IPS-18a (cell line): ENCODE data around the gene ROPN1L.

Source experiments
- H3K27ac ChIP-seq: one replicate; pipeline ENCODE4 v1.5.1; 2013; ENCODE audit warnings: low read length
- H3K27me3 ChIP-seq: one replicate; pipeline ENCODE4 v1.6.1; 2013; ENCODE audit warnings: mild to moderate bottlenecking, low read length; ENCODE audit not compliant: control insufficient read depth, insufficient read depth
- H3K36me3 ChIP-seq: one replicate; pipeline ENCODE4 v1.6.1; 2013; ENCODE audit warnings: low read depth, low read length; ENCODE audit not compliant: control insufficient read depth
- H3K4me1 ChIP-seq: one replicate; pipeline ENCODE4 v1.6.1; 2013; ENCODE audit warnings: low read depth, low read length; ENCODE audit not compliant: control insufficient read depth
- H3K4me3 ChIP-seq: one replicate; pipeline ENCODE4 v1.5.1; 2013; ENCODE audit warnings: low read length
- H3K9ac ChIP-seq: one replicate; pipeline ENCODE4 v1.6.1; 2013; ENCODE audit warnings: mild to moderate bottlenecking, low read length, moderate library complexity
- H3K9me3 ChIP-seq: one replicate; pipeline ENCODE4 v1.6.1; 2013; ENCODE audit warnings: low read depth, low read length; ENCODE audit not compliant: control insufficient read depth

Gene ROPN1L

DNA sequence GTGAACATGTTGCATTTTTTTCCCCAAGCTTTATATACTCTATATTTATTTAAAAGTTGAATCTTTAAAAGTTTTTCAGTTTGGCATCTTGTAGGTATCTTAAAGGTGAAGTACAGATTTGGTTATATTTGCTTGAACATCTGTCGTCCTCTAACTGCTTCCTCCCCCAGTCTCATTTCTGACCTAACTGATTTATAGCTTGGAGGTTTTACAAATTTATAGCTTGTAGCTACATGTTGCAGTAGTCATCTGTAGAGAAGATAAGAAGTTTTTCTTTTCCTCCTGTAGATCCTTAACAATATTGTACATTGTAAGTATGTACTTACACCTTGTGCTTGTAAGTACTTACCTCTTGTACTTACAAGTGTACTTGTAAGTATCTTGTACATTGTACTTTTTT, 31.0 kb upstream of the ROPN1L start:
- H3K9ac ChIP-seq, result no peak overlapping the region

DNA sequence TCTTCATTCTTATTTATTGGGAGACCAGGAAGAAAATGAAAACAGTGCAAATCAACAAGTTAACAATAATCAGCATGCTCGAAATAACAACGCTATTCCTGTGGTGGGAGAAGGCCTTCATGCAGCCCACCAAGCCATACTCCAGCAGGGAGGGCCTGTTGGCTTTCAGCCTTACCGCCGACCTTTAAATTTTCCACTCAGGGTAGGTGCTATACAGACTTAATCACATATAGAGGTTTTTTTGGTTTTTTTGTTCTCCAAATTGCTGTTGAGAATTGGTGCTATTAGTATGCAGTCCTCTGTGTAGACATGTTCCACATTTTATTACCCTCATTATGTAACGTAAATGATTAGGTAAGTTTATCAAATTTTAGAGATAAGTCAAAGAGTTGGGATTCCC, 30.3 kb upstream of the ROPN1L start:
- H3K27ac ChIP-seq, result no peak overlapping the region
- H3K4me1 ChIP-seq, result no peaks in the 10 kb centered on the region
- no peak overlapping the region for H3K9ac ChIP-seq
- peaks cover 82% of the 10 kb centered on the region for H3K36me3 ChIP-seq
- no peak overlapping the region for H3K4me3 ChIP-seq
- no peaks in the 10 kb centered on the region for H3K27me3 ChIP-seq
- no peaks in the 10 kb centered on the region for H3K9me3 ChIP-seq

More for the DNA sequence above, 31.0 kb upstream of the ROPN1L start:
- Histone ChIP-seq H3K27ac (no peak overlapping the region), H3K27me3 (no peaks in the 10 kb centered on the region), H3K36me3 (peaks cover 84% of the 10 kb centered on the region), H3K4me3 (no peak overlapping the region), H3K4me1 (no peaks in the 10 kb centered on the region), H3K9me3 (no peaks in the 10 kb centered on the region)

DNA sequence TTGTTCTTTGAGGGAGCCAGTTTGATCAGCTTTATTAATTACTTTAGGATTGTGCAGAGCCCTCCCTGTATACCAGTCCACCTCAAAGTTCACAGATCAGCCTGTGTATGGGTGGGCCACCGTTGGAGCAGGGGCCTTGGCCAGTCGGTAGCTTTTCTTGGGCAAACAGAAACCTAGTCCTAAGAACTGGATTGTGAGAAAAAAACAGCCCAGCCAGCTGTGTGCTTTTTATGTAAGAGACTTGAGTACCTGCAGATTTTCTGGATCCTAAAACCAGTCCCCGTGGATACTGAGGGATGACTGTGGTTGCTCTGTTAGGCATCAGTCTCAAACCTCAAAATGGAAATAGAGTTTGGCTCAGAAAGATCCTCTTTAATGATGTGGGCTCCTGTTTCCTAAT, 24.8 kb upstream of the ROPN1L start:
- no peak overlapping the region for H3K9ac ChIP-seq
- no peaks in the 10 kb centered on the region for H3K4me1 ChIP-seq
- no peaks in the 10 kb centered on the region for H3K9me3 ChIP-seq
- no peaks in the 10 kb centered on the region for H3K27me3 ChIP-seq
- H3K36me3 ChIP-seq, result peaks cover 80% of the 10 kb centered on the region
- no peak overlapping the region for H3K27ac ChIP-seq
- no peak overlapping the region for H3K4me3 ChIP-seq

DNA sequence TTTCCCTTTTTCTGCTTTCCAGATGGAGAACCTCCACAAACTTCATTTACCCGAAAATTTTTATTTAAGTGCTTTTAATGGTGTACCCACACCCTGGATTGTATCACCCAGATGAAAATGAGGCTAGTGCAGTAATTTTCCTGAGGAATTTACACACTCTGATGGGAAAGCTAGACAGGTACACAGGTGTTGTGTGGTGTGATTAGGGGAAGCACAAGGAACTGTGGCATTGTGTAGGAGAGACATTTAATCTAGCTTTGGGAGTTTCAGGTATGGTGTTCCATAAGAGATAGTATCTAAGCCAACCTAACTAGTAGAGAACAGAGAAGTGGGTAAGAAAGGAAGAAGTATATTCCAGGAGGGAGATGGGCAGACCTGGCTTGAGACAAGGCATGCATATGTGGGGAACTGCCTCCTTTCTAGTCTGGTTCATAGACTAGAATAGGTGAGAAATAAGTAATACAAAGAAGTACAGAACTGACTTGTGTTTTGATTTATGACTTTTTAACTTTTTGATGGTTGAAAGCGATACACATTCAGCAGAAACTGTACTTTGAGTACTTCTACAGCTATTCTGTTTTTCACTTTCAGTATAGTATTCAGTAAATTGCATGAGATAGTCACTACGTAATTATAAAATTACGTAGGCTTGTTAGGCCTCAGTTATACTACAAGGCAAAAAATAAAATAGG, 22.9 kb upstream of the ROPN1L start:
- Histone ChIP-seq H3K27ac (no peak overlapping the region), H3K9me3 (no peaks in the 10 kb centered on the region), H3K9ac (no peak overlapping the region), H3K4me1 (peaks cover 12% of the 10 kb centered on the region), H3K4me3 (no peak overlapping the region), H3K27me3 (no peaks in the 10 kb centered on the region), H3K36me3 (peaks cover 60% of the 10 kb centered on the region)

DNA sequence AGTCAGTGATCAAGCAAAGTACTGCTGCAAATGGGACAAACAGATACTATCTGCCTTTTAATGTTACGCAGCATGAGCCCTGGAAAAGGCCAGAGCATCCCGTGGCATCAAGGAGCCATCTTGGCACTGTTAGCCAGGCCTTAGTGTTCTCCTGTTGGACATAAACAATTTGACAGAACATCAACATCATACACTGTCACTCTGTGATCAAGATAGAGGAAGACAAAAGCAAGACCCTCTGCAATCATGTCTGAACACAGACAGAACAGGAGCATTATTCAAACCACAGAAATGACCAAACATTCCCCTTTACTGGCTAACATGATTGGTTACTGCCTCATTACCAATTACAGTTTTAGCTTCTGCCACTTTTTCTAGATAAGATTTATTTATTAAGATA, 21.2 kb upstream of the ROPN1L start:
- no peak overlapping the region for H3K27ac ChIP-seq

DNA sequence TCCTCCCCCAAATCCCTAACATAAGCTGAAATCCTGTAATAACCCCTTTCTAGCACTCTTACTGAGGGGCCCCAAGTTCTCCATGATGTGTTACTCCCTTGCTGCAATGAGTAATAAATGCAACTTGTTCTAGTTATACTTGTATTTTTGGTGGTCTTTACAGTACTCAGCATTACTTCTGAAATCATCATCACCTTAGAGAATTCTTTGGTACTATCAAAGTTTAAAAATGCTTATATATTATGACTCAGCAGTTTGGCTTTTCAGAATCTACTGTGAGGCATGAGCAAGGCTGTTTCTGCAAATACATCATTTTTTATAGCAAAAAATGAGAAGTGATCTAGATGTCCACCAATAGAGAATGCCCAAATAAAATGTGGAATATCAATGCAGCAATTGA, 20.7 kb upstream of the ROPN1L start:
- Histone ChIP-seq H3K27ac (no peak overlapping the region), H3K9me3 (no peaks in the 10 kb centered on the region), H3K9ac (no peak overlapping the region), H3K27me3 (no peaks in the 10 kb centered on the region), H3K36me3 (peaks cover 54% of the 10 kb centered on the region), H3K4me3 (no peak overlapping the region), H3K4me1 (peaks cover 12% of the 10 kb centered on the region)

More for the DNA sequence above, 21.2 kb upstream of the ROPN1L start:
- H3K9me3 ChIP-seq, result no peaks in the 10 kb centered on the region
- H3K27me3 ChIP-seq, result no peaks in the 10 kb centered on the region
- peaks cover 55% of the 10 kb centered on the region for H3K36me3 ChIP-seq
- H3K4me3 ChIP-seq, result no peak overlapping the region
- peaks cover 12% of the 10 kb centered on the region for H3K4me1 ChIP-seq
- H3K9ac ChIP-seq, result no peak overlapping the region

DNA sequence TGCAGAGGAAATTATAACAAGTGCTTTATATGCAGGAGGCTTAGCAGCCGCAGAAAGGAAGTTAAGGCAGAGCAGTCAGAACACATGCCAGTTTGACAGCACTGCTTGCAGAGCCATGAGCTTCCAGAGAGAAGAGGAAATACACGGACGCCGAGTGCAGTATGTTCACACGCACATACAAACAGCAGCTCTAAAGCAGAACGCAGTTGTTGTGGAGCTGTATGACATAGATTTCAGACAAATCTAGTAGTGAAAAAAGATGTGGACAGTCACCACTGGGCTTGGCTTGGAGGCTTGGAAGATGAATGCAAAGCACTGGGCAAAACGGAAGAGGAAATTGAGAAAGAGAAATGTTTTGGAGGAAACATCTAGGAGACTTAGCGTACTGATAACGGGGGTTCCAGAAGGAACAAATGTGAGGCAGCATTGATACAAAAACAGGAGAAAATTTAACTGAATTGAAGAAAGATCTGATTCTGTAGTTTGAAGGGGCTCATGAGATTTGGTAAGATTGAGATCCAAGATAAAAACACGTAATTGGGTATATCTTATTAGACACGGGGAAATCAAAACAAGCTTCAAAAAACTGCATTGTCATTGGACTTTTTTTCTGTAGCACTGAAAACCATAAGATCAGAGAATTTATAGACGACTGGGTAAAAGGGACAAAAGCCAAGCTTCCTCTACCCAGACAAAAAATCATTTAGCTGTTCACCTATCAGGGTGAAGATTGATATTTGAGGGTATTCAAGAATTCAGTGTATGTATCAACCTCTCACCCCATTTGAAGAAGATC, 19.6 kb upstream of the ROPN1L start:
- Histone ChIP-seq H3K4me3 (no peak overlapping the region), H3K27me3 (no peaks in the 10 kb centered on the region), H3K4me1 (peaks cover 12% of the 10 kb centered on the region), H3K9ac (no peak overlapping the region), H3K36me3 (peaks cover 56% of the 10 kb centered on the region), H3K9me3 (no peaks in the 10 kb centered on the region), H3K27ac (no peak overlapping the region)

DNA sequence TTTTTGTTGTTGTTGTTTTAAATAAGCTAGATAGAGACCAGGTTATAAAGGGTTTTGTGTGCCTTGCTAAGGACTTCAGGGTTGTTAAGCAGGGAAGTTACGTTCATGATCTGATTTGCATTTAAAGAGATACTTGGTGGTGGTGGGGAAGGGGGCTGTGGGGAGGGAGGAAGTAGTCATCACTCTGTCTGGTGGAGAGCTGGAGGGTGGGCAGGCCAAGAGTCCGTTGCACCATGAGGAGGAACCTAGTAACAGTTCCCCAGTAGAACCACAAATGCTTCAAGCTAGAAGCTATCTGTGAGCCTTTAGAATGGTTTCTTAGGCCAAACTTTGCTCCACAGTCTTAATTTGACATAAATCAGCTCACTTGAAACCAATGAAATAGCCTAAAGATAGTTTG, 18.7 kb upstream of the ROPN1L start:
- H3K9ac ChIP-seq, result no peak overlapping the region
- H3K4me3 ChIP-seq, result no peak overlapping the region
- H3K4me1 ChIP-seq, result peaks cover 12% of the 10 kb centered on the region
- no peaks in the 10 kb centered on the region for H3K27me3 ChIP-seq
- no peak overlapping the region for H3K27ac ChIP-seq
- peaks cover 54% of the 10 kb centered on the region for H3K36me3 ChIP-seq
- H3K9me3 ChIP-seq, result no peaks in the 10 kb centered on the region

DNA sequence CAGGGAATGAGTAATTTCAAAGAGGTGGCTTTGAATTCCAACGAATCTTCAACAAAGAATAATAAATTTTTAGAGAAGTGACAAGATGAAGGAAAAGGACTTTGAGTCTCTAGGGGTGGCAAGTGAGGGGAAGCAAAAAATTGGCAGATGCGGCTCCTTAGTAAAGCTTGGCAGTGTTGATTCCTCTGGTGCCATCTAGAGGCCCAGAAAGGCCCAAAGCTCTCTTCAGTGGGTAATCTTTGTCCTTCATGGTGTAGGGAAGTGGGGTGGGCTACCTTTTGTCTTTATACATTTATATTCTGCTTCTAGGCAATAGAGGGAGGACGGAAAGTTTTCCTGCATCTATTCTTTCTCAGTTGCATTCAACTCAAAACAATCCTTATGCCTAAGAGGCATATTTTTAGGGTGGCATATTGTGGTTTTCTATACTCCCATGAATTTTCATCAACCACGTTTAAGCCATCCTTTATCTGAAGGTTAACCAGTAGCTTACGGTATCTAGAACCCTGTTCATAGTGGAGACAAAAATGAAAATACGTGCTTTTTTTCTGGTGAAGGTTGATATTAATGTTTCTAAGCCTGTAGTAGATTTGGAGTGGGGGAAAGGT, 17.5 kb upstream of the ROPN1L start:
- Histone ChIP-seq H3K4me3 (no peak overlapping the region), H3K4me1 (peaks cover 12% of the 10 kb centered on the region), H3K9ac (no peak overlapping the region), H3K27me3 (no peaks in the 10 kb centered on the region), H3K36me3 (peaks cover 42% of the 10 kb centered on the region), H3K27ac (no peak overlapping the region), H3K9me3 (no peaks in the 10 kb centered on the region)

DNA sequence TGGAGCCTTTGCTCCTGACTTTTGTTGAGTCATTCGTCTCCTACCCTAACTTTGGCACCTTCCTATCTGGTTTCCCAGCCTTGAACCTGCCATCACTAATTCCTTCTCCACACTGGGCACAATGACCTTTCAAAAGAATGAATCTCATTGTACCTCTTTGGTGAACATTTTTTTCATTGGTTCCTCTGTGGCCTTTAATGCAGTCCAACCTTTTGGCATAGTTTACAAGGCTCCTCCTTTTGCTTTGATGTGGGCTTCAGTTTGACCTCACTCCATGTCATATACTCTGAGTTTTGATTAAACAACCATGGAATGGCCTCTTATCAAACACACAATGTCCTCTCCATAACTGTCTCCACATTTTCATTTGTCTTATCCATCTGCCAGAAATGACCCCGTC, 14.5 kb upstream of the ROPN1L start:
- H3K36me3 ChIP-seq, result peaks cover 55% of the 10 kb centered on the region
- no peaks in the 10 kb centered on the region for H3K27me3 ChIP-seq
- no peak overlapping the region for H3K27ac ChIP-seq
- H3K9me3 ChIP-seq, result no peaks in the 10 kb centered on the region
- H3K4me3 ChIP-seq, result no peak overlapping the region
- peaks cover 12% of the 10 kb centered on the region for H3K4me1 ChIP-seq
- H3K9ac ChIP-seq, result no peak overlapping the region

DNA sequence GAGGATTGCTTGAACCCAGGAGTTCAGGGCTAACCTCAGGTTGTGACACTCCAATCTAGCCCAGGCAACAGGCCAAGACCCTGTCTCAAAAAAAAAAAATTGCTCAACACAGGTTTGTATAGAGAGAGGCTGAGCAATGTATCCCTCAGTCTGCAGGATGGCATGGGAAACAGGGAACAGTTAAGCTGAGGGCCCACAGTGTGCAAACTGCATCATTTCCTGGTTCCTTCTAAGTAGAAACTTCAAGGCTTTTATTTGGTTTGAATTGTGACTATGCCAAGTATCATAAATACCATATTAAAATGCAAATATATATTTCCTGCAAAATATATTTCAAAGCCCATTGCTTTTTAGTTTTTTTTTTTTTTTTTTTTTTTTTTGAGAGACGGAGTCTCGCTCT, 13.7 kb upstream of the ROPN1L start:
- no peak overlapping the region for H3K27ac ChIP-seq
- H3K4me3 ChIP-seq, result no peak overlapping the region
- no peaks in the 10 kb centered on the region for H3K27me3 ChIP-seq
- no peaks in the 10 kb centered on the region for H3K9me3 ChIP-seq
- peaks cover 5% of the 10 kb centered on the region for H3K4me1 ChIP-seq
- peaks cover 59% of the 10 kb centered on the region for H3K36me3 ChIP-seq
- H3K9ac ChIP-seq, result no peak overlapping the region
